ENCODE measurements around the gene NREP.
"Not testable (repeated sequence)": the region's sequence is repeated elsewhere in the genome, so short reads cannot be mapped to it uniquely, and the experiment has no call there.

Gene NREP

DNA sequence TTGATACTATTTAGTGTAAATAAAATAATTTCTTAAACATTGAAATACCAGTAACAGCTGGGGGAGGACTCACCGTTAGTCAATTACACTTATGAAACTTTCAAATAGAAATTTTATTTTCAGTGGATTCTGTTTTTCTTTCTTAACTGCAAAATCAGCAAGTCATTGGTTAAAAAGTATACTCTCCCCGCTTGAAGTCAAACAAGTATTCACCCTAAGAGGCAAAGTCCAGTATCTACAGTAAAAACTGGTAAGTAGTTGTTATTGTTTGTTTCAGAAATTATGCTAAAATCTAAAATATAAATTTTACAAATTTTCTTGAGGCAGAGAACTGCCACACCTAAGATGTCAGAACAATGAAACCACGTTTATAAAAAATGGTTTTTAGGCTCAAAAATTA, 22.4 kb downstream of the NREP start:
- Histone ChIP-seq H3K4me1 (ENCODE audit: insufficient read depth, low read length) (peaks cover 6% of the 10 kb centered on the region), H3K27ac (ENCODE audit: low read depth, low read length) (no peak overlapping the region)

DNA sequence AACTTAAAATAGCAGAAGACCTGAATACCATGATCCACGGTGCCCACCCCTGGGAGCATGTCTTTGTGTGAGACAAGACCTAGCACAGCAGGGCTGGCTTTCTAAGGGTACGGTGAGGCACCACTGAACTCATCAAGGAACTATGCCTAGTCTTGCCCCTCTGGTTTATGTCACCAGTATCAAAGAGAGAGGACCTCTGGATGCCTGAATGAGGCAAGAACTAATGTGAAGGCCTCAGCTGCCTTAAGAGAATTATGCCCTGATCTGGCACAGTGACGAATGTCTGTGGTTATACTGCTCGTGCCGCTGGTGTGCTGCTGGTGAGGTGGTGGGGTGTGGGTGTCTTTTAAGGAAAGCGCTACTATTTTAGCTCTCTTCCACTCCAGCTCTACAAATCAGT, 23.0 kb downstream of the NREP start:
- Histone ChIP-seq H3K36me3 (ENCODE audit: insufficient read depth, low read length) (peaks cover 3% of the 10 kb centered on the region), H3K4me1 (ENCODE audit: insufficient read depth, low read length) (peaks cover 6% of the 10 kb centered on the region), H3K9ac (ENCODE audit: low read length) (no peak overlapping the region), H3K27me3 (ENCODE audit: control insufficient read depth in 1 of 2, insufficient read depth in 2 of 2, low read length in 2 of 2) (no peaks in the 10 kb centered on the region), H3K27ac (ENCODE audit: low read depth, low read length) (no peak overlapping the region), H3K9me3 (ENCODE audit: low read length) (no peaks in the 10 kb centered on the region), H3K4me3 (ENCODE audit: low read depth in 1 of 2, low read length in 2 of 2) (no peak overlapping the region)

More for the DNA sequence above, 22.4 kb downstream of the NREP start:
- no peak overlapping the region for H3K4me3 ChIP-seq (ENCODE audit: low read depth in 1 of 2, low read length in 2 of 2)
- peaks cover 3% of the 10 kb centered on the region for H3K36me3 ChIP-seq (ENCODE audit: insufficient read depth, low read length)
- H3K9me3 ChIP-seq (ENCODE audit: low read length), result no peaks in the 10 kb centered on the region
- no peaks in the 10 kb centered on the region for H3K27me3 ChIP-seq (ENCODE audit: control insufficient read depth in 1 of 2, insufficient read depth in 2 of 2, low read length in 2 of 2)
- no peak overlapping the region for H3K9ac ChIP-seq (ENCODE audit: low read length)

DNA sequence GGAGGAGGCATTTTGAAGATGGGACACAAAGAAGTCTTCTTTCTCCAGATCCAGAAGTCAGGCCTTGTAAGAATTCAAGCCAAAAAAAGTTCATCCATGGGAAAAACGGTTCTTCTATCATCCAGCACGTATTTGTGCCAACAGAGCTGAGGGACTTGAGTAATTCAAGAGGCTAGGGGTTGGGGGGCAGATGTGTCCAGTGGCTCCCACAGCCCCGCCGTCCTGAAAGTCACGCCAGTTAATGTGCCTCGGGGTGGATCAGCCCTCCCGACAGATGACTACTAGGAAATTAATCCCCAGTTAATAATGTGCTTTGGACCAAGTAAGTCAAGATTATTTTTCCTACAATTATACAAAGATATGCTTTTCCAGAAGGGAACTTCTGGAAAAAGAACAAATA, 23.4 kb downstream of the NREP start:
- Histone ChIP-seq H3K9me3 (ENCODE audit: low read length) (no peaks in the 10 kb centered on the region), H3K4me3 (ENCODE audit: low read depth in 1 of 2, low read length in 2 of 2) (no peak overlapping the region), H3K36me3 (ENCODE audit: insufficient read depth, low read length) (peaks cover 3% of the 10 kb centered on the region), H3K9ac (ENCODE audit: low read length) (no peak overlapping the region), H3K27ac (ENCODE audit: low read depth, low read length) (no peak overlapping the region), H3K27me3 (ENCODE audit: control insufficient read depth in 1 of 2, insufficient read depth in 2 of 2, low read length in 2 of 2) (no peaks in the 10 kb centered on the region), H3K4me1 (ENCODE audit: insufficient read depth, low read length) (peaks cover 6% of the 10 kb centered on the region)

DNA sequence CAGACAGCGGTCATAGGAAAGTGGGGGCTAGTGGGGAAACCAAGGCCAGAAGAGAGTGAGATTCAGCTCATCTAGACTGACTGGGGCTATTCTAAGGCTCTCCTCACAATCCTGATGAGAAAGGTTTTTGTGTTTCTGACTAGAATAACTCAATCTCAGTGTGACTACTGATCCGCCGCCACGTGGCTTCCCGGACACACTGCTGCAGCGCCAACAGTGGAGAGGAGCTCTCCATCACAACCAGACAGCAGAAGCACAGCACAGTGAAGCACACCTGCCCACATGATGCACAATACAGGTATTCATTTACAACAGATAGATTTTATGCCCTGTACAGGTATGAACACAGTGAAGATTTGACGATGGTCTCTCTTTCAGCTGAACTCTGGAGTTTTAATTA, 25.4 kb downstream of the NREP start:
- H3K27ac ChIP-seq (ENCODE audit: low read depth, low read length), result no peak overlapping the region
- no peaks in the 10 kb centered on the region for H3K27me3 ChIP-seq (ENCODE audit: control insufficient read depth in 1 of 2, insufficient read depth in 2 of 2, low read length in 2 of 2)
- no peak overlapping the region for H3K9ac ChIP-seq (ENCODE audit: low read length)
- peaks cover 3% of the 10 kb centered on the region for H3K36me3 ChIP-seq (ENCODE audit: insufficient read depth, low read length)
- no peaks in the 10 kb centered on the region for H3K9me3 ChIP-seq (ENCODE audit: low read length)
- no peak overlapping the region for H3K4me3 ChIP-seq (ENCODE audit: low read depth in 1 of 2, low read length in 2 of 2)
- H3K4me1 ChIP-seq (ENCODE audit: insufficient read depth, low read length), result peaks cover 6% of the 10 kb centered on the region

DNA sequence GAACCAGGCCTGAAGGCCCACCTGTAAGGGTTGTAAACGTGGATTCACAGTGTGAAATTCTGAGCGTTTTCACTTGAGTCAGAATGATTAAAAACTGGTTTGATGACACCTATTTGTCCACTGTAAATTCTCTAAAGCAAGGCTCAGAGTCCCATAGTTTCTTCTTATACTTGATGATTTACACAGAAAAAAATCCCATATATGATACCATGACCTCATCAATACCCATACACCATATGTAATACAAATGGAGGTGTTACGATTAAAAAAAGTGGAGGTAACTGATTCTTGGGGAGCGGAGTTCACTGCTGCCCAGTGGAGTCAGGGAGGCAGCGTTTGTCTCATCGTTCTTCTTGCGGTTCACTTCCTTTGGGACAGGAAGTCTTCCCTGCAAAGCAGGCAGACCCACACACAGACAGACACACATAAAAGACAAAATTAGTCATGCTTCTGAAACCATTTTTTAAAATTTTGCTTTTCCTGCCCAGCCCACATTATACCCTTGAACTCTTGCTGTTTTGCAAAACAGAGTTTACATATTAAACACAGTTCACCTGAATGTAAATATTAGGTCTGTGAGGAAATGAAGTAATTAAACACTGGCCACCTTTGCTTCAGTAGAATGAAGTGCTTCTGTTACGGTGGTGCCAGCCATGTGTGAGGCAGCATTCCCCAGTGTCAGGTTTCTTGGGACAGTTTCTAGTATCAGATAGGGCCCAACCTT, 26.2 kb downstream of the NREP start:
- Histone ChIP-seq H3K4me3 (ENCODE audit: low read depth in 1 of 2, low read length in 2 of 2) (no peak overlapping the region), H3K4me1 (ENCODE audit: insufficient read depth, low read length) (peaks cover 6% of the 10 kb centered on the region), H3K9me3 (ENCODE audit: low read length) (no peaks in the 10 kb centered on the region), H3K36me3 (ENCODE audit: insufficient read depth, low read length) (peaks cover 3% of the 10 kb centered on the region), H3K9ac (ENCODE audit: low read length) (no peak overlapping the region), H3K27me3 (ENCODE audit: control insufficient read depth in 1 of 2, insufficient read depth in 2 of 2, low read length in 2 of 2) (no peaks in the 10 kb centered on the region), H3K27ac (ENCODE audit: low read depth, low read length) (no peak overlapping the region)

DNA sequence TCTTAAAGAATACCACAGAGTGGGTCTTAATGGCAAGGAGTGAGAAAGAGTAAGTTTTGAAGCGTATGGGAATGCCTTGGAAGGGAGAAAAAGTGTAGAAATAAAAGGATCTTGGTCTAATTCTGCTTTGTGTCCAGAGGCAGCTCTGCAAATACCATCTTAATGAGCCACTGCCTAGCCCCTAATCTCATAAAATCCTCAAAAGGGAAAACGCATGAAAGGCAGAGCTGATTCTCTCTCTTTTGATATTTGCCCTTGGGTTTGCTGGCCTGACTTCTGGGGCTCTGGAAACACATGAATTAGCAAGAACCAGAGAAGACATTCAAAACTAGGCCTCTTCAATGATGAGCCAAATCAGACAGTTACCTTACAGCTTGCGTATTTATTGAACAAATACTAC, 28.1 kb downstream of the NREP start:
- H3K9ac ChIP-seq (ENCODE audit: low read length), result no peak overlapping the region
- H3K27ac ChIP-seq (ENCODE audit: low read depth, low read length), result no peak overlapping the region
- no peaks in the 10 kb centered on the region for H3K36me3 ChIP-seq (ENCODE audit: insufficient read depth, low read length)
- no peaks in the 10 kb centered on the region for H3K9me3 ChIP-seq (ENCODE audit: low read length)
- no peak overlapping the region for H3K4me3 ChIP-seq (ENCODE audit: low read depth in 1 of 2, low read length in 2 of 2)
- no peaks in the 10 kb centered on the region for H3K27me3 ChIP-seq (ENCODE audit: control insufficient read depth in 1 of 2, insufficient read depth in 2 of 2, low read length in 2 of 2)
- H3K4me1 ChIP-seq (ENCODE audit: insufficient read depth, low read length), result no peaks in the 10 kb centered on the region

DNA sequence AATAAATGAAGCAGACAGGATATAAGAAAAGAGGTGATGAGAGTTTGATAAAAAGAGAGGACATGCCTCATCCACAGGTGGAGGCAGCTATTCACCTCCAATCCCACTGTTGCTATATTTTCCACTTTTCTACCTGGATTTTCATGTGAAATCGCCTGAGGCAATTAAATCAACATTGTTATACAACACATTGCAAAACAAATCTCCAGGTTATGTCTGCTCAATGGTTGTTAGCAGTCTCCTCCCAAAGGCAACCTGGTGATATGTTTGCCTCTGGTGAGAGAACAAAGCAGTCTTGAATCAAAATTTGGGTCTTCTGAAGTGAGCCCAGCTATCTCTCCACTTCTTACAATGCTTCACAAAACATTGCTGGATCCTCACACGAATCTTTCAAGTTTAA, 30.0 kb downstream of the NREP start:
- H3K36me3 ChIP-seq (ENCODE audit: insufficient read depth, low read length), result no peaks in the 10 kb centered on the region
- no peaks in the 10 kb centered on the region for H3K4me1 ChIP-seq (ENCODE audit: insufficient read depth, low read length)
- H3K9ac ChIP-seq (ENCODE audit: low read length), result no peak overlapping the region
- no peaks in the 10 kb centered on the region for H3K27me3 ChIP-seq (ENCODE audit: control insufficient read depth in 1 of 2, insufficient read depth in 2 of 2, low read length in 2 of 2)
- H3K4me3 ChIP-seq (ENCODE audit: low read depth in 1 of 2, low read length in 2 of 2), result no peak overlapping the region
- no peak overlapping the region for H3K27ac ChIP-seq (ENCODE audit: low read depth, low read length)
- no peaks in the 10 kb centered on the region for H3K9me3 ChIP-seq (ENCODE audit: low read length)

DNA sequence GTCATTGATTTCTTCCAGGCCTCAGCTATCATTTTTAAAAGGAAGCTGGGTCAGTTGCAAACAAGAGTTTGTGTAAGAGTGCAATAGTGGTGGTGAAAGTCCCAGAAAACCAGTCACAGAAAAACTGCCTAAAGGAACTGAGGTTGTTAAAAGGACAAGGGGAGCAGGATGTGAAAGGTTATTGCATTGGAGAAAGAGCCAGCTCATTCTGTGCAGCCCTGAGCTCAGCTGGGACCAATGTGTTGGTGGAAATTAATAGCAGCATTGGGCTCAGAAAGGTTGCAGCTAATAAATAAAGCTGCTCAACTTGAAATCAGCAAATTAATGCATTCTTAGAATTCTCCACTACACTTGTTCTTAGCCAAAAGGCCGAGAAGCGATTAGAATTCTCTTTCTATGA, 34.9 kb downstream of the NREP start:
- Histone ChIP-seq H3K4me3 (ENCODE audit: low read depth in 1 of 2, low read length in 2 of 2) (no peak overlapping the region), H3K27ac (ENCODE audit: low read depth, low read length) (no peak overlapping the region), H3K9me3 (ENCODE audit: low read length) (no peaks in the 10 kb centered on the region)

DNA sequence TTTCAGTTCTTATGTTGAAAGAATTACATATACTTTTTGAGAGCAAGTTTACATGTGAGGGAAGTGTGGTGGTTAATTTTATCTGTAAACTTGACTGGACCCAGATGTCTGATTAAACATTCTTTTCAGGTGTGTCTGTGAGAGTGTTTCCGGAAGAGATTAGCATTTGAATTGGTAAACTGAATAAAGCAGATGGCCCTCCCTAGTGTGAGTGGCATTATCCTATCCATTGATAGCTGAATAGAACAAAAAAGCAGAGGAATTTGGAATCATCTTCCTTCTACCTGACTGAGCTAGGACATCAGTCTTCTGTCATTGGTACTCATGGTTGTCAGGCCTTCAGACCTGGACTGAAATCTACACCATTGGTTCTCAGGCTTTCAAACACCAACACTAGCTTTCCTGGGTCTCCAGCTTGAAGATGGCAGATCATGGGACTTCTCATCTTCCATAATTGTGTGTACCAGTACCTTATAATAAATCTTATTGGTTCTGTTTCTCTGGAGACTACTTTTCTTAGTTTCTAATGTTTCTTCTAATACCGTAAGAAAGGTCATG, 36.6 kb downstream of the NREP start:
- no peaks in the 10 kb centered on the region for H3K36me3 ChIP-seq (ENCODE audit: insufficient read depth, low read length)
- H3K9me3 ChIP-seq (ENCODE audit: low read length), result no peaks in the 10 kb centered on the region
- H3K9ac ChIP-seq (ENCODE audit: low read length), result no peak overlapping the region
- no peak overlapping the region for H3K27ac ChIP-seq (ENCODE audit: low read depth, low read length)
- no peaks in the 10 kb centered on the region for H3K4me1 ChIP-seq (ENCODE audit: insufficient read depth, low read length)
- H3K27me3 ChIP-seq (ENCODE audit: control insufficient read depth in 1 of 2, insufficient read depth in 2 of 2, low read length in 2 of 2), result no peaks in the 10 kb centered on the region
- H3K4me3 ChIP-seq (ENCODE audit: low read depth in 1 of 2, low read length in 2 of 2), result no peak overlapping the region

More for the DNA sequence above, 34.9 kb downstream of the NREP start:
- Histone ChIP-seq H3K36me3 (ENCODE audit: insufficient read depth, low read length) (no peaks in the 10 kb centered on the region), H3K4me1 (ENCODE audit: insufficient read depth, low read length) (no peaks in the 10 kb centered on the region), H3K9ac (ENCODE audit: low read length) (no peak overlapping the region), H3K27me3 (ENCODE audit: control insufficient read depth in 1 of 2, insufficient read depth in 2 of 2, low read length in 2 of 2) (no peaks in the 10 kb centered on the region)

DNA sequence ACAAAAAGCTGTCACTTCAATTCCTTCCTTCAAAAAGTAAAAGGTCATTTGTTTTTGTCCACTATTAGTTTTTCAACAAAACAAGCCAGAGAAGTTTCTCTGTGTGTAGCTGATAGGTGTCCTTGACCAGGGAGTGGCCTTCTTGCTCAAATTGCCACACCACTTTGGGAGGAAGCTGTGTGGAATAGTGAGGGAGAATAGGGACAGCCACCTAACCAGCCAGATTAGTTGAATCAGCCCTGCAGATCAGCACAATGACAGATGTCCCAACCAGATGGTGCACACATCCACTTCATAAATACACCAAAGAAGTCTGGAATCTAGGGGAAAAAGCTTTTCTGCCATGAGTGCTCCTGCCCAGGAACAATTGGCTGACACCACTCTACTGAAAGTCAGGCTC, 37.2 kb downstream of the NREP start:
- Histone ChIP-seq H3K4me1 (ENCODE audit: insufficient read depth, low read length) (no peaks in the 10 kb centered on the region), H3K4me3 (ENCODE audit: low read depth in 1 of 2, low read length in 2 of 2) (no peak overlapping the region), H3K36me3 (ENCODE audit: insufficient read depth, low read length) (no peaks in the 10 kb centered on the region), H3K9me3 (ENCODE audit: low read length) (no peaks in the 10 kb centered on the region), H3K27ac (ENCODE audit: low read depth, low read length) (no peak overlapping the region), H3K9ac (ENCODE audit: low read length) (no peak overlapping the region), H3K27me3 (ENCODE audit: control insufficient read depth in 1 of 2, insufficient read depth in 2 of 2, low read length in 2 of 2) (no peaks in the 10 kb centered on the region)

DNA sequence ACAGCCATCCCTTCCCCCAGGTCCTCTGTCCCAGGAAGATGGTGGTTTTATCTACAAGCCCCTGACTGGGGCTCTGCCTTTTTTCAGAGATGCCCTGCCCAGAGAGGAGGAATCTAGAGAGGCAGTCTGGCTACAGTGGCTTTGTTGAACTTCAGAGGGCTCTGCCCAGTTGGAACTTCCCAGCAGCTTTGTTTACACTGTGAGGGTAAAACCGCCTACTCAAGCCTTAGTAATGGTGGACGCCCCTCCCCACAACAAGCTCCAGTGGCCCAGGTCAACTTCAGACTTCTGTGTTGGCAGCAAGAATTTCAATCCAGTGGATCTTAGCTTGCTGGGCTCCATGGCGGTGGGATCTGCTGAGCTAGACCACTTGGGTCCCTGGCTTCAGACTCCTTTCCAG, 40.2 kb downstream of the NREP start:
- not testable (repeated sequence) for H3K27ac ChIP-seq (ENCODE audit: low read depth, low read length); H3K4me3 ChIP-seq (ENCODE audit: low read depth in 1 of 2, low read length in 2 of 2); H3K36me3 ChIP-seq (ENCODE audit: insufficient read depth, low read length); H3K4me1 ChIP-seq (ENCODE audit: insufficient read depth, low read length); H3K27me3 ChIP-seq (ENCODE audit: control insufficient read depth in 1 of 2, insufficient read depth in 2 of 2, low read length in 2 of 2); H3K9me3 ChIP-seq (ENCODE audit: low read length); H3K9ac ChIP-seq (ENCODE audit: low read length)

DNA sequence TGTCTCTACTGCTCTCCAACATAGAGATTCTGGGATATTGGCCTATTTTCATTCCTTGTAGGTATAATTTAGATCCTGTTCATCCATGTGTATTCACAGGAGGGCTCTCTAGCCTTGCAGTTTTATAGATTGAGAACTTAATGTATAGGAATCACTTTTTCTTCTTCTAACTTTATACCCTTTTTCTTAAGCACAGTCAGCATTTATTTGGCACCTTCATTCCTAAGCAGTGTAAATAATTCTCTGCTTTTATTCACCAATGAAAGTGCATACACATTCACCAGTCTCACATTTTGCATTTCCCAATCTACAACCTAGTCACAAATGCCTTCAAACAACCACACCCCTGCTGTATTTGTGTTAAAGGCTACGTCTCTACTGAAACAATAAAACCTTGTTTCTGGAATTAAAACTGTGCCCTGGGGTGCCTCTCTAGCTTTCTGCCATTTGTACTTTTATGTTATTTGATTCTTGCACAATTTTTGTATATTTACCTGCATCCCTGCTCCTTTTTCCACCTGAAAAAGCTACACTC, 49.3 kb downstream of the NREP start:
- Histone ChIP-seq H3K4me3 (ENCODE audit: low read depth in 1 of 2, low read length in 2 of 2) (no peak overlapping the region), H3K36me3 (ENCODE audit: insufficient read depth, low read length) (no peaks in the 10 kb centered on the region), H3K27ac (ENCODE audit: low read depth, low read length) (no peak overlapping the region), H3K4me1 (ENCODE audit: insufficient read depth, low read length) (no peaks in the 10 kb centered on the region), H3K9ac (ENCODE audit: low read length) (no peak overlapping the region), H3K9me3 (ENCODE audit: low read length) (no peaks in the 10 kb centered on the region), H3K27me3 (ENCODE audit: control insufficient read depth in 1 of 2, insufficient read depth in 2 of 2, low read length in 2 of 2) (no peaks in the 10 kb centered on the region)
